Activated naive CD8-positive, alpha-beta T cell treated with anti-CD3 and anti-CD28 coated beads for 36 hours (primary cell): Measurements from ENCODE around the gene SAMD15. TPM values are rescaled to one million over a fixed set of nuclear protein-coding genes. Genes with fewer than 3 reads are reported as not detected.
A peak's percentile ranks its signal among the peaks of the same experiment; 100 is the strongest.

Experiments used
- DNase-seq: peaks from one replicate; pipeline ENCODE4 v3.0.0; 2021
- H3K27ac Mint-ChIP-seq: one replicate; pipeline ENCODE4 v1.8.0; 2022; ENCODE audit warnings: mild to moderate bottlenecking, moderate library complexity, mixed read lengths
- H3K27me3 Mint-ChIP-seq: one replicate; pipeline ENCODE4 v1.8.0; 2022; ENCODE audit warnings: mild to moderate bottlenecking, mixed read lengths
- H3K36me3 Mint-ChIP-seq: one replicate; pipeline ENCODE4 v1.8.0; 2021; ENCODE audit warnings: mild to moderate bottlenecking, mixed read lengths
- H3K4me1 Mint-ChIP-seq: one replicate; pipeline ENCODE4 v1.8.0; 2021; ENCODE audit warnings: mixed read lengths
- H3K4me3 Mint-ChIP-seq: one replicate; pipeline ENCODE4 v1.8.0; 2022; ENCODE audit warnings: mild to moderate bottlenecking, moderate library complexity, mixed read lengths
- H3K9me3 Mint-ChIP-seq: one replicate; pipeline ENCODE4 v1.8.0; 2022; ENCODE audit warnings: mixed read lengths
- total RNA-seq, 2 experiments: library from RNA; stranded (reverse); gene quantifications; one replicate each; pipeline ENCODE4 v1.2.3, GENCODE V29; 2021

Gene SAMD15
- total RNA-seq, 2 experiments from 2014 or later: 0.34 to 0.45 TPM

GRCh38 chr14:77356899-77357298 lies 20.3 kb upstream of the SAMD15 start:
- Mint-ChIP-seq H3K4me3 (no peak overlapping the region), H3K27ac (no peak overlapping the region), H3K27me3 (no peaks in the 10 kb centered on the region), H3K9me3 (no peaks in the 10 kb centered on the region), H3K36me3 (peaks cover 3% of the 10 kb centered on the region), H3K4me1 (peaks cover 8% of the 10 kb centered on the region)
- no peak for DNase-seq

- no peaks in the 10 kb centered on the region for H3K27me3 Mint-ChIP-seq
- peaks cover 7% of the 10 kb centered on the region for H3K36me3 Mint-ChIP-seq
- peaks cover 17% of the 10 kb centered on the region for H3K4me1 Mint-ChIP-seq
- H3K4me3 Mint-ChIP-seq: no peak overlapping the region
- no peak for DNase-seq
- H3K9me3 Mint-ChIP-seq: no peaks in the 10 kb centered on the region
- no peak overlapping the region for H3K27ac Mint-ChIP-seq
Measured at GRCh38 chr14:77359626-77360025, 17.6 kb upstream of the SAMD15 start.

- H3K27me3 Mint-ChIP-seq: no peaks in the 10 kb centered on the region
- no peak for DNase-seq
Measured at GRCh38 chr14:77364146-77364545, 13.0 kb upstream of the SAMD15 start.

GRCh38 chr14:77369285-77369684 lies 7.9 kb upstream of the SAMD15 start:
- Mint-ChIP-seq H3K27ac (no peak overlapping the region), H3K36me3 (peaks cover 27% of the 10 kb centered on the region), H3K4me3 (no peak overlapping the region), H3K9me3 (peaks cover 3% of the 10 kb centered on the region), H3K4me1 (peaks cover 39% of the 10 kb centered on the region), H3K27me3 (no peaks in the 10 kb centered on the region)
- no peak for DNase-seq

More at GRCh38 chr14:77364146-77364545, 13.0 kb upstream of the SAMD15 start:
- Mint-ChIP-seq H3K4me1 (peaks cover 23% of the 10 kb centered on the region), H3K9me3 (no peaks in the 10 kb centered on the region), H3K36me3 (peaks cover 15% of the 10 kb centered on the region), H3K27ac (no peak overlapping the region), H3K4me3 (no peak overlapping the region)

- Mint-ChIP-seq H3K36me3 (peaks cover 34% of the 10 kb centered on the region), H3K4me3 (peak overlapping the region; percentile 1), H3K9me3 (peaks cover 6% of the 10 kb centered on the region), H3K4me1 (peaks cover 54% of the 10 kb centered on the region), H3K27me3 (no peaks in the 10 kb centered on the region), H3K27ac (peak overlapping the region; percentile 61)
- DNase-seq: no peak
Measured at GRCh38 chr14:77372304-77372841, 4.8 kb upstream of the SAMD15 start.

- Mint-ChIP-seq H3K4me1 (peaks cover 41% of the 10 kb centered on the region), H3K4me3 (peak overlapping the region; percentile 93), H3K27ac (peak overlapping the region; percentile 92), H3K9me3 (peaks cover 6% of the 10 kb centered on the region), H3K36me3 (peaks cover 34% of the 10 kb centered on the region), H3K27me3 (no peaks in the 10 kb centered on the region)
- no peak for DNase-seq
Measured at GRCh38 chr14:77375164-77375950, 1.8 kb upstream of the SAMD15 start.

- H3K27ac Mint-ChIP-seq: peak overlapping the region; percentile 92
- no peak for DNase-seq
- H3K27me3 Mint-ChIP-seq: no peaks in the 10 kb centered on the region
- H3K4me1 Mint-ChIP-seq: peaks cover 41% of the 10 kb centered on the region
- peak overlapping the region; percentile 93 for H3K4me3 Mint-ChIP-seq
- H3K36me3 Mint-ChIP-seq: peaks cover 34% of the 10 kb centered on the region
- peaks cover 6% of the 10 kb centered on the region for H3K9me3 Mint-ChIP-seq
Measured at GRCh38 chr14:77375973-77376770, 1.0 kb upstream of the SAMD15 start.

GRCh38 chr14:77377502-77377844 lies 294 bp downstream of the SAMD15 start:
- H3K27me3 Mint-ChIP-seq: no peaks in the 10 kb centered on the region
- peaks cover 6% of the 10 kb centered on the region for H3K9me3 Mint-ChIP-seq
- peaks cover 33% of the 10 kb centered on the region for H3K4me1 Mint-ChIP-seq
- H3K27ac Mint-ChIP-seq: no peak overlapping the region
- H3K4me3 Mint-ChIP-seq: no peak overlapping the region
- H3K36me3 Mint-ChIP-seq: peaks cover 33% of the 10 kb centered on the region
- no peak for DNase-seq

GRCh38 chr14:77378701-77379100 lies 1.5 kb downstream of the SAMD15 start:
- Mint-ChIP-seq H3K4me3 (no peak overlapping the region), H3K9me3 (peaks cover 6% of the 10 kb centered on the region), H3K27ac (no peak overlapping the region), H3K4me1 (peaks cover 22% of the 10 kb centered on the region), H3K36me3 (peaks cover 22% of the 10 kb centered on the region), H3K27me3 (no peaks in the 10 kb centered on the region)
- no peak for DNase-seq

- no peaks in the 10 kb centered on the region for H3K27me3 Mint-ChIP-seq
- no peaks in the 10 kb centered on the region for H3K36me3 Mint-ChIP-seq
- H3K9me3 Mint-ChIP-seq: no peaks in the 10 kb centered on the region
- no peak overlapping the region for H3K27ac Mint-ChIP-seq
- DNase-seq: no peak
- H3K4me1 Mint-ChIP-seq: no peaks in the 10 kb centered on the region
- no peak overlapping the region for H3K4me3 Mint-ChIP-seq
Measured at GRCh38 chr14:77390188-77390587, 13.0 kb downstream of the SAMD15 start.

- no peaks in the 10 kb centered on the region for H3K27me3 Mint-ChIP-seq
- H3K27ac Mint-ChIP-seq: no peak overlapping the region
- no peak overlapping the region for H3K4me3 Mint-ChIP-seq
- DNase-seq: no peak
- peaks cover 3% of the 10 kb centered on the region for H3K36me3 Mint-ChIP-seq
- H3K4me1 Mint-ChIP-seq: no peaks in the 10 kb centered on the region
- H3K9me3 Mint-ChIP-seq: no peaks in the 10 kb centered on the region
Measured at GRCh38 chr14:77400216-77400615, 23.0 kb downstream of the SAMD15 start.

- Mint-ChIP-seq H3K4me1 (peaks cover 12% of the 10 kb centered on the region), H3K4me3 (no peak overlapping the region), H3K36me3 (no peaks in the 10 kb centered on the region), H3K9me3 (no peaks in the 10 kb centered on the region), H3K27me3 (no peaks in the 10 kb centered on the region), H3K27ac (no peak overlapping the region)
- no peak for DNase-seq
Measured at GRCh38 chr14:77403768-77404167, 26.6 kb downstream of the SAMD15 start.

GRCh38 chr14:77406086-77406485 lies 28.9 kb downstream of the SAMD15 start:
- Mint-ChIP-seq H3K36me3 (no peaks in the 10 kb centered on the region), H3K9me3 (no peaks in the 10 kb centered on the region), H3K4me3 (no peak overlapping the region), H3K4me1 (peaks cover 12% of the 10 kb centered on the region), H3K27me3 (no peaks in the 10 kb centered on the region), H3K27ac (no peak overlapping the region)
- no peak for DNase-seq

- Mint-ChIP-seq H3K4me1 (peaks cover 12% of the 10 kb centered on the region), H3K27me3 (no peaks in the 10 kb centered on the region), H3K9me3 (no peaks in the 10 kb centered on the region), H3K36me3 (no peaks in the 10 kb centered on the region), H3K27ac (no peak overlapping the region), H3K4me3 (no peak overlapping the region)
- DNase-seq: no peak
Measured at GRCh38 chr14:77406718-77407117, 29.5 kb downstream of the SAMD15 start.

- H3K4me1 Mint-ChIP-seq: peaks cover 12% of the 10 kb centered on the region
- H3K4me3 Mint-ChIP-seq: no peak overlapping the region
- no peaks in the 10 kb centered on the region for H3K9me3 Mint-ChIP-seq
- H3K27me3 Mint-ChIP-seq: no peaks in the 10 kb centered on the region
- H3K36me3 Mint-ChIP-seq: no peaks in the 10 kb centered on the region
- H3K27ac Mint-ChIP-seq: no peak overlapping the region
- DNase-seq: no peak
Measured at GRCh38 chr14:77407158-77407557, 30.0 kb downstream of the SAMD15 start.
